ENCODE data around the gene CADM1.

DNA sequence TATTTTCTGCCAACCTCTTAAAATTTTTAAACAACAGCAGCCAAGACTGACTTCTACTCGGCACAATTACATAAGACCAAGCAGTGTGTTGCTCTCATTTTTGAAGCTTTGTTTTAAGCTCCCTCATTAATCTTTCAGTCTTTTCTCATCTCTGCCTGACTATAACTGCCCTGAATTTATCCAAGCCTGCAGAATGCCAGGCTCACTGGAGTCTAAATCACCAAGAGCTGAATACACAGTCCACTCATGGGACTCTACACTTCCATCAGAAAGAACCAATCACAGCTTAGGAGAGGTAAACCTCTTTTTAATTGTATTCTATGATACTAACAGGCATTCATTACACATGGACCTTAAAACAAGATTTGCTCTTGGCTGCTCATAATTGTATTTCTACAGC is 178.7 kb downstream of the CADM1 start:
- TF ChIP-seq, protein P1, sequence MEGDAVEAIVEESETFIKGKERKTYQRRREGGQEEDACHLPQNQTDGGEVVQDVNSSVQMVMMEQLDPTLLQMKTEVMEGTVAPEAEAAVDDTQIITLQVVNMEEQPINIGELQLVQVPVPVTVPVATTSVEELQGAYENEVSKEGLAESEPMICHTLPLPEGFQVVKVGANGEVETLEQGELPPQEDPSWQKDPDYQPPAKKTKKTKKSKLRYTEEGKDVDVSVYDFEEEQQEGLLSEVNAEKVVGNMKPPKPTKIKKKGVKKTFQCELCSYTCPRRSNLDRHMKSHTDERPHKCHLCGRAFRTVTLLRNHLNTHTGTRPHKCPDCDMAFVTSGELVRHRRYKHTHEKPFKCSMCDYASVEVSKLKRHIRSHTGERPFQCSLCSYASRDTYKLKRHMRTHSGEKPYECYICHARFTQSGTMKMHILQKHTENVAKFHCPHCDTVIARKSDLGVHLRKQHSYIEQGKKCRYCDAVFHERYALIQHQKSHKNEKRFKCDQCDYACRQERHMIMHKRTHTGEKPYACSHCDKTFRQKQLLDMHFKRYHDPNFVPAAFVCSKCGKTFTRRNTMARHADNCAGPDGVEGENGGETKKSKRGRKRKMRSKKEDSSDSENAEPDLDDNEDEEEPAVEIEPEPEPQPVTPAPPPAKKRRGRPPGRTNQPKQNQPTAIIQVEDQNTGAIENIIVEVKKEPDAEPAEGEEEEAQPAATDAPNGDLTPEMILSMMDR (IDR thresholded peaks at IDR 0.05): no peak
- no peak for TF ChIP-seq POLR2A (IDR thresholded peaks at IDR 0.05)

Measured in heart left ventricle (tissue), 13 donors.